ENCODE data around the gene AMPD2.

DNA sequence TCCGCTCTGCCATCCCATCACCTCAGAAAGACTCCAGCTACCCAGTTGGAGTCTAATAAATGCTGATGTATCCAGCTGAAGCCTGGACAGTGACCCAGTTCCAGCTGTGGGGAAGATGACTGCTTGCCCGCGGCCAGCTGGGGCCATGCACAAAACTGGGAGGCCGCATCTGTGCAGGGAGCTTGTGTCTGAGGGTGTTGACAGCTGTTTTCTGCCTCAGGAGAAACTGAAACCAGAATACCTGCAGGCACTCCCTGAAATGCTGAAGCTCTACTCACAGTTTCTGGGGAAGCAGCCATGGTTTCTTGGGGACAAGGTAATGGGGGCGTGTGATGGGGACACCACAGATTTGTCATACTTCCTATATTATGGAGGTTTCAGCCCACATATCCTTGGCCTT lies 51.4 kb downstream of the AMPD2 start:
- TF ChIP-seq, protein P1, sequence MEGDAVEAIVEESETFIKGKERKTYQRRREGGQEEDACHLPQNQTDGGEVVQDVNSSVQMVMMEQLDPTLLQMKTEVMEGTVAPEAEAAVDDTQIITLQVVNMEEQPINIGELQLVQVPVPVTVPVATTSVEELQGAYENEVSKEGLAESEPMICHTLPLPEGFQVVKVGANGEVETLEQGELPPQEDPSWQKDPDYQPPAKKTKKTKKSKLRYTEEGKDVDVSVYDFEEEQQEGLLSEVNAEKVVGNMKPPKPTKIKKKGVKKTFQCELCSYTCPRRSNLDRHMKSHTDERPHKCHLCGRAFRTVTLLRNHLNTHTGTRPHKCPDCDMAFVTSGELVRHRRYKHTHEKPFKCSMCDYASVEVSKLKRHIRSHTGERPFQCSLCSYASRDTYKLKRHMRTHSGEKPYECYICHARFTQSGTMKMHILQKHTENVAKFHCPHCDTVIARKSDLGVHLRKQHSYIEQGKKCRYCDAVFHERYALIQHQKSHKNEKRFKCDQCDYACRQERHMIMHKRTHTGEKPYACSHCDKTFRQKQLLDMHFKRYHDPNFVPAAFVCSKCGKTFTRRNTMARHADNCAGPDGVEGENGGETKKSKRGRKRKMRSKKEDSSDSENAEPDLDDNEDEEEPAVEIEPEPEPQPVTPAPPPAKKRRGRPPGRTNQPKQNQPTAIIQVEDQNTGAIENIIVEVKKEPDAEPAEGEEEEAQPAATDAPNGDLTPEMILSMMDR (IDR thresholded peaks at IDR 0.05), result no peak
- TF ChIP-seq POLR2A (IDR thresholded peaks at IDR 0.05), result no peak
